ENCODE measurements around the gene ATP6V1C2.
A peak's percentile ranks its signal among the peaks of the same experiment; 100 is the strongest.

ATP6V1C2 gene

GRCh38 chr2:10721396-10722251 lies at the start of gene ATP6V1C2:
Gene ATP6V1C2 (plus strand): TSS chr2:10721630. CDS start chr2:10722850, 1,220 bp downstream.
- peak; percentile 32 for DNase-seq

GRCh38 chr2:10675131-10675530 lies 46.3 kb upstream of the ATP6V1C2 start:
- DNase-seq = no peak

GRCh38 chr2:10678225-10678624 lies 43.2 kb upstream of the ATP6V1C2 start:
- DNase-seq = no peak

- DNase-seq = no peak
Observed at GRCh38 chr2:10680214-10680613, 41.2 kb upstream of the ATP6V1C2 start.

GRCh38 chr2:10680957-10681356 lies 40.5 kb upstream of the ATP6V1C2 start:
- no peak for DNase-seq

- no peak for DNase-seq
Observed at GRCh38 chr2:10686176-10686730, 35.2 kb upstream of the ATP6V1C2 start.

- DNase-seq = no peak
Observed at GRCh38 chr2:10688921-10689807, 32.3 kb upstream of the ATP6V1C2 start.

- DNase-seq = no peak
Observed at GRCh38 chr2:10691521-10691920, 29.9 kb upstream of the ATP6V1C2 start.

GRCh38 chr2:10700078-10700803 lies 21.2 kb upstream of the ATP6V1C2 start:
- DNase-seq = no peak

GRCh38 chr2:10704034-10704594 lies 17.3 kb upstream of the ATP6V1C2 start:
- DNase-seq = no peak

- DNase-seq = no peak
Observed at GRCh38 chr2:10706033-10706432, 15.4 kb upstream of the ATP6V1C2 start.

- DNase-seq = no peak
Observed at GRCh38 chr2:10707831-10708230, 13.6 kb upstream of the ATP6V1C2 start.

GRCh38 chr2:10709290-10709939 lies 12.0 kb upstream of the ATP6V1C2 start:
- no peak for DNase-seq

GRCh38 chr2:10712185-10712809 lies 9.1 kb upstream of the ATP6V1C2 start:
- DNase-seq = no peak

GRCh38 chr2:10716581-10716980 lies 4.8 kb upstream of the ATP6V1C2 start:
- no peak for DNase-seq

- DNase-seq = no peak
Observed at GRCh38 chr2:10717628-10718027, 3.8 kb upstream of the ATP6V1C2 start.

GRCh38 chr2:10720306-10720705 lies 1.1 kb upstream of the ATP6V1C2 start:
- DNase-seq = no peak

GRCh38 chr2:10720947-10721395 lies 459 bp upstream of the ATP6V1C2 start:
- no peak for DNase-seq

GRCh38 chr2:10722252-10722825 lies 909 bp downstream of the ATP6V1C2 start:
- no peak for DNase-seq

GRCh38 chr2:10732924-10733565 lies 11.6 kb downstream of the ATP6V1C2 start:
- no peak for DNase-seq
